GM21529 (cell line): ENCODE data around the gene SLC23A3.

ENCODE experiments used
- ATAC-seq: cut with Tn5 transposase; IDR thresholded peaks from one replicate; pipeline ENCODE4 v1.9.1; 2021; ENCODE audit not compliant: unreplicated experiment

The SLC23A3 gene

DNA sequence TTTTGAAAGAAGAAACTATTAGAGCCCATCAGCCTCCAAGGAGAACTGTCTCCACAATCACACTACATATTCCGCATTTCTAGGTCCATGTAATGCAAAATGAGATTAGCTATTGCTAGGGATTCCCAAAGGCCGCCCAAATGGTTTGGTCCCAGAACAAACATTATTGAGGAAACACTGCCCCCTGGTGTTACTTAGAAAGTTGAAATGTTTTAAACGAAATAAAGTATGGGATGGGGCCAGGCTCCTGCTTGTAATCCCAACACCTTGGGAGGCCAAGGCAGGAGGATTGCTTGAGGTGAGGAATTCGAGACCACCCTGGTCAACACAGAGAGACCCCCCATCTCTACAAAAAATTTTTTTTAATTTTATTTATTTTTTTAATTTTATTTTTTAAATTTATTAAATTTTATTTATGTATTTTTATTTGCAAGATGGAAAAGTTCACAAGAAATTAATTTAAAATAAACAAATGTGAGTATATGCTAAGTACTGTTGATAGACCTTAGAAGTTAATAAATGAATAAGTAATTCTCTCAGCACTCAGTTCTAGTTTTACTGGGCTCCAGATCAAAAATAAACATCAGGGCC is 14.7 kb downstream of the SLC23A3 start:
- ATAC-seq: no peak

DNA sequence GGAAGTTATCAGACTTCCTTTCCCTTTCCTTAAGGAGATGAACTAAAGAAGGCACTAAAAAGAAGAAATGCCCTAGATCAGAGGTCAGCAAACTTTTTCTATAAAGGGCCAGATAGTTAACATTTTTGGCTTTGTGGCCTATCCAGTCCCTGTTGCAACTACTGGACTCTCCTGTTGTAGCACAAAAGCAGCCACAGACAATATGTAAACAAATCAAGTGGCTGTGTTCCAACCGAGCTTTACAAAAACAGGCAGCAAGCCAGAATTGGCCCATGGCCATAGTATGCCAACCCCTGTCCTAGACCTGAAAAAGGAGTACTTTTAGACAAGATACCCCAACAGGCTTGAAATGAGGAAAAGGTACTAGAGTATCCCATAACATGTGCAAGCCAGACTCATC is 20.2 kb downstream of the SLC23A3 start:
- ATAC-seq: no peak

DNA sequence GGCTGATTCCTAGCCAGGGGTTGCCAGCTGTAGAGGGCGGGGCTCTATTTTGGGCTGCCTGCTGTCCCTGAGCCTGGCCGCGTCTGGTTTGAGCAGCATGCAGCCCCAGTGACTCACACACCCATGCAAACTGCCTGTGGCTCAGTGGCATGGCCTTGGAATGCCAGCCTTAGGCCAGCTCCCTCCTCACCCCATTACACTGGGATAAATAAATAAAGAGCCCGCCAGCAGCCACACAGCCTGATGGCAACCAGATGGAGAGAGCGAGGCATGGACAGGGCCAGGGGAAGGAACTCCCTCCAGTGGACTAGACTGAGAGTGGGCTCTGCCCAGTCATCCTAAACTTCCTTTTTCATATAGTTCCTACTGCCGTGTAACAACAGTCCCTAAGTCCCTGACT is 27.5 kb downstream of the SLC23A3 start:
- no peak for ATAC-seq

DNA sequence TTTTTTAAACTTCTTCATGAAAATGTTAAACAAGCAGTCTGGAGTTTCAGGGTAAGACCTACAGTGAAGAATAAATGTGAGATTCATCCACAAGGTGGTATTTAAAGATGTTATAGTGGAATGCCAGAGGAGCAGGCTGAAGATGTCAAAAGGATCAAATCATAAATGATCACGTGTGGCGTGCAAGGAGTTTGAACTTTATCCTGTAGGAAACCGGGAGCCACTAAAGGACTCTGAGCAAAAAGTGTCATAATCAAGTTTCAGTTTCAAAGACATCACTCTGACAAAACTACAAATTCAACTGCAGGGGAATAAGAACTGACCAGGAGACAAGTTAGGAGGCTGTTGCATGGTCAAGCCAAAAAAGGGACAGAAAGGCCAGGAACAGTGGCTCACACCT is 29.1 kb downstream of the SLC23A3 start:
- ATAC-seq: no peak

DNA sequence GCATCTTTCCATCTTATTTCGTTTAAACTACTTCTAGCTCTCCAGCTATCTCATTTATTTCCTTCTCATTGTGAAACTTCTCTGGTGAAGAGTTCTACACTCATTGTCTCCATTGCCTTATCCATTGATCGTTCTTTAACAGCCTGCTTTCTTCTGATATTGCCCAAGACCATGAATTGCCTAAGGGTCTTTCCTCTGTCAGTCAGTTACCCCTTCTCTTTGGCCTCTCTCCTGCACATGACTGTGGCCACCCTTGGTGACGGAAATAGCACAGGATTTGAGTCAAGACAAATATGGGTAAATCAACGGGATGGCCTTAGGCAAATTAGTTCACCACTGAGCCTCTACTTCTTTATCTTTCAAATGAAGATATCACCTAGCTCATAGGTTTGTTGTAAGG is 35.9 kb downstream of the SLC23A3 start:
- no peak for ATAC-seq

DNA sequence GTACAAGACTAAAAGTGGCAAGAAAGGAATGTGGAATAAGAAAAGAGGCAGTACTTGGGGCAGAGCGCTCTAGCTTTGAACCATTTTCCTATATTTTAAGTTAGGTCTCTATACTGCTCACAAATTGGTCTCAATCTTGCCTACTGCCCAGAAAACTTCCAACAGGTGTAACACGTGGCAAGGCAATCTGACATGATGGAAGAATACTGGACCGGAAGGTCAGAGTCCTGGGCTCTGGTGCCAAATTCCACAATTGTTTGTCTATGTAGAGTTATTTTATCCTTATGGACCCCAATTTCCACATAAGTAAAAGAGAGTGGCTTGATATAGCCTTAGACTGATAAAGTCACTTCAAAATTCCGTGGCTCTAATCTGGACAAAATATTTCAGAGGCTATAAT is 38.1 kb downstream of the SLC23A3 start:
- ATAC-seq: no peak

DNA sequence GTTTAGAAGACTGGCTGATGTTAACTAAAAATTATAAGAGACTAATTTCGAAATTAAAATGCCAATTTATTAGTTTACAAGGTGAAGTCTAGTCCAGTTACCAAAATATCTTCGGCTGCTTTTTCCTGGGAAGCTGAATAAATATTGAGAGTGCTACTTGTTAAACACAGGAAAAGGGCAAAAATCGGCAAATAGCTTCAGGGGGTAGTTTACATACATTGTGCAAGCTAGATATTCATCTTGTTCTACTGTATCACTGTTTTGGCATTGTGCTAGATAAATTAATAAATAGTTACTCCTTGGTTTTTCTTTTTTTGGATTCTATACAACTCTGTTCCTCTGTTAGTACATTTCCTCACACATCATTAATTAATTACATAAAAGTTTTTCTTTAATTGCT is 38.5 kb downstream of the SLC23A3 start:
- ATAC-seq: no peak

DNA sequence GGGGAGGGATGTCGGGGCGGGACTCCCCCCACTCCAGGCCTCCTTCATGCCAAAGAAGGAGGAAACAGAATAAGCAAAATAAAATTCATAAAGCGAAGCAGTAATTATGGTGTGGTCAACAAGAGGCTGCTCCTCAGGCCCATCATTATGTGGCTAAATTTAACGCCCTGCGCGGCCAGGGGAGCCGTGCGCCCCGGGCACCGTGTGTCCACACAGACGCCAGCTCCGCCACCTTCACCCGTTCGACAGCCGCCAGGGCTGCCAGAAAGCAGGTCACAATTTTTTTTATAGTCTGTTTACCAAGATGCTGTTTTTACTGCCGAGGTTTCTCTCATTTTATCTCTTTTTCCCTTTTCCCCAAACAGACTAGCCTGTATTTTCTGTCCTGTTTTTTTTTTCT is 40.2 kb downstream of the SLC23A3 start:
- ATAC-seq: no peak

DNA sequence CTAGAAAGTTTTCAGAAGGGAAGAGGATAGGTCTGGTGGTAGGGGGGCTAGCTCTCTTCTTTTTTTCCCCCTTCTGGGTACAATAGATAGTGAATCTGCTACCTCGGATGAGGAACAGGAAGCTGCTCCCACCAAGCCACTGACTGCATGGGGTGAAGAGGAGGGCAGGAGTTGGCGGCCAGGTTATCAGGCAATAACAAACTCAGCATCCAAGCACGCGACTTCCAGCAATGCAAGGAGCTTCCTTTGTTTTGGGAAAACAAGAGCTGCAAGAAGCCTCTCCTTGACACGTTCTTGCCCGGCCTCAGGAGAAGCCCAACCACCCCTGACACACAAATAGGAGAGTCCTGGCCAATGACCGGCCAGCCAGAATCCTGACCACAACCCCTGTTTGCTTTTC is 41.4 kb downstream of the SLC23A3 start:
- ATAC-seq: no peak

DNA sequence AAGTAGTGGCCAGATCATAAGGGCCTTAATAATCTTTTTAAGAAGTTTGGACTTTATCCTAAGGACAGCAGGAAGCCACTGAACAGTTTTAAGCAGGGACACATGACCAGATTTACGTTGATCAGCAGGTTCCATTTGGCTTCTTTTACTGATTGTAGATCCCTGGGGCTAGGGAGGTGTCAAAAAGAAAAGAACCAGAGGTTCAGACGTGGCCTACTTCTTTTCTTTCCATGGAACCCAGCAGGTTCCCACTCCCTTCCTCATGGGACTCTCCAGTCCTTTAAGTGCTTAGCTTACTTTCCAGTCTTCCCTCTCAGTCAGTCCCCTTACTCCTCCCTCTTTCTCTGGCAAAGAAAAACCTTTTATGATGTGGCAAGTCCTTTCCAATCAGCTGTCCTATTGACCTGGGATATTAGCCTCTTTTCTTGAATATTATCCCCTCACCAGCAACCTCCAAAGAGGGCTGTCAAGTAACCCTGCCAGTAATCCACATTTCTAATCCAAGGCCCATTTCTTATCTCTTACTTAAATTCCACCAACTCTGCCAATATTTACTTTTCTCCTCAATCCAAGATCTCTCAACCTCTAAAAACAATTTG is 42.7 kb downstream of the SLC23A3 start:
- no peak for ATAC-seq

DNA sequence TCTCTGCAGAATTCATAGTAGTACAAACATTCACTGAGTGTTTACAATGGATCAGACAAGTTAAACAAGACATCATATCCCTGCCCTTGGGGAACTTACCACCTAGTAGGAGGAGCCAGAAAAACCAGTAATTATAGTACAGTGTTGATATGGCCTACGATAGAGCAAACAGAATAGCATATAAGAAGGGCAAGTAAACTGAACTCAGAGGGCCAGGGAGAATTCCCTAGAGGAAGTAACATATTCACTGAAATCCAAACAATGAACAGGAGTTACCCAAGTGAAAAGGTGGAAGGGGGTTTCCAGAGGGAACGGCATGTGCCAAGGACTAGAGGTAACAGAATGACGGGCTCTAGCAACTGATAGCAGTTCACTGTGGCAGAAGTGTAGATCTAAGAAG is 43.3 kb downstream of the SLC23A3 start:
- no peak for ATAC-seq

DNA sequence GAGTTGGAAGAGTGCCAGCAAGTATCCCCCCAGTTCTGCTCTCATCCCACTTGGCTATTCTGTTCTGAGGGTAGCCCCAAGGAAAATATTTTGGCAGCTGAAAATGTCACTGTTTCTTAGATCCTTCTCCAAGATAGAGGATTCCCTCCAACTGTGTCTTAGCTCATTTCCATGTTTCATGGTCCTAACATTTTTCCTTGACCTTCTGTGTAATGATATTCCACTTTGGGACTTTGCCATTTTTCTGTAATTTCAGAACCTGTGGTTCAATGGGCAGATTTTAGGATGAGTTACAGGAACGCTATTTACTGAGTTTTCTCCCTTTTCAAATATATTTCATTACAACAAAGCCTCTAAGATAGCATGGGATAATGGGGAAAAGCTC is 44.0 kb downstream of the SLC23A3 start:
- ATAC-seq: no peak

DNA sequence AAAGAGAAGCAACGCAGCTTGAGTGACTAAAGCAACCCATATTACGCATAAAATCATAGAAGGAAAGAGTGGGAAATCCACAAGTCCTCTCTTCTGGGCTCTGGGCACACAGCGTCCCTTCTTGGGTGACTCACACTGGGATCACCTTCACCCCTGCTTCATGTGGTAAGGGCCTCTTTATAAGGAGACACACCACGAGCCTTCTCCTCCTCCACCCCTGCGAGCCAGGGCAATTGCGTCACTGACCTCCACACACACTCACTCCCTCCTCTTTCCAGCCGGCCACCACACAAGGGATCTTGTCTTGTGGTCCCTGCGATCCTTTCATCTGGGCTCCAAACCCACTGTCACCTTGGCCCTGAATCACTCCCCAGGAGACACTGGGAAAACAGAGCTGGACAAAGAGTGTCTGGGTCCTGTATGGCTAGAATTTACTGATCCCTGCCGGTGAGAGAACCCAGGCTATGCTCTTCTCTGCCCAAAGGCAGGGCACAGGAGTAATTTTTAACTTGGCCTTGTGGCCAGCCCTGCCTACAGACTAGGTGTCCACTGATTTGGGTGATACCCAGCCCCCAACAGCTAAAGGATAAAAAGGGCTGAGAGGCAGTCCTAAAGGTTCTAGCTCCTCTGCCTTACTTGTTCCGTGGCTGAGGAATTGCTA is 44.5 kb downstream of the SLC23A3 start:
- ATAC-seq: no peak

DNA sequence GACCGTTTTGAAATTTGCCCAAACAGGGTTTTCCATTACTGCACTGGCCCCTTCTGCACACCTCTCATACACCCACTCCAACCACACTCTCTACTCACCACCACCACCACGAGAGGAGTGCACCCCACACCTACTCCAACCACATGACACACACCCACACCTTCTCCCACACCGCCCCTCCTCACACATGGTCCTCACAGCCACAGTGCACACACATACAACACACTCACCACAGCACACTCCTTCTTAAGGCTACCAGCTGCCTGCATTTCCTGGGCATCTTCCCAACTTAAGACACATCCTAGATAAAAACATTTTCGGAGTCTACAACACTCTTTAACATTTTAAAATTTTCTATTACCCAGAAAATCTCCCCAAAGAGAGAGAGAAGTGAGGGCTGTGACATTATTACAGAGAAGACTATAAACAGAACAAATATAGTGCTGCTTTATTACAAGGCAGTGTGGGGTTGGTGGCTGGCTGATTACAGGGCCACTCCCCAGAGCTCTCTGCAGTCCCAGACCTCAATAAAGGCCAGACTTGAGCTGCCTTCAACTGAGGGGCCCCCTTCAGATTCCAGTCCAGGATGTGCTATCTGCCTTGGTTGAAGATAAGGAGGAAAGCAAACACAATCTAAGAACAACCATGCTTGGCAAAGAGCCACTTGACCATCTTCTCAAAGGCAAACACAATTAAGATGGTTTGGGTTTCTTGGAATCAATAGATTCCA is 45.3 kb downstream of the SLC23A3 start:
- no peak for ATAC-seq

DNA sequence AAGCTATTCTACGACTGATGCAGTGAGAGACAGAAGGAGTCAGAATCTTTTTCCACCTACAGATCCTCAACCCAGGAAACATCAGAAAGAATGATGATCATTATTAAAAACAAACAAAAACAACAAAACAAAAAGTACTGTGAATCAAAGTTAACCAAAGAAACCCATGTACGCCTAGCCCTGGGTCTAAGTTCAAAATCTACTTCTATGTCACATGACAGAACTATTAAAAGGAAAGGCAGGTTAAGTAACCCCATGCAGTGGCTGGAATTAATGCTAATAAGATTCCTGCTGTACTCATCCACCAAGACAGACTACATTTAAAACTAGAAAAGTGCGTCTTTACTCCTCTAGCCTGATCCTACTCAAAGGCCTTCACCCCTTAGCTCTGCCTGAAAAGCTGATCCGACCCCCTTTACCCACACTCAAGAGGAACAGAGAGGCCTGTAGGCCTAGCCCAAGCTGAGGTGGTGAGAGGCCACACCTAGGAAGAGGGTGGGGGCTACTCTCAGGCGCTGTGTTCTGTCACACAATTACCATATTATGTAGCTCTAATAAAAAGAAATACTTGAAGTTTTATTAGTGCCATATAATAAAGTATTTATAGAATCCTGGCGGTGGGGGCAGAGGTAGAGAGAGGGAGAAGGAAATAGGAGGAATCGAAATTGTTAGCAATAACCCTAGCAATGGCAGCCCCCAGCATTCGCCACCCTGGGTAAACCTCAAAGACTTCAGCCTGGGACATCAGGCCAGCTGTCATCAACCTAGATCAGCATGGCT is 46.3 kb downstream of the SLC23A3 start:
- no peak for ATAC-seq

DNA sequence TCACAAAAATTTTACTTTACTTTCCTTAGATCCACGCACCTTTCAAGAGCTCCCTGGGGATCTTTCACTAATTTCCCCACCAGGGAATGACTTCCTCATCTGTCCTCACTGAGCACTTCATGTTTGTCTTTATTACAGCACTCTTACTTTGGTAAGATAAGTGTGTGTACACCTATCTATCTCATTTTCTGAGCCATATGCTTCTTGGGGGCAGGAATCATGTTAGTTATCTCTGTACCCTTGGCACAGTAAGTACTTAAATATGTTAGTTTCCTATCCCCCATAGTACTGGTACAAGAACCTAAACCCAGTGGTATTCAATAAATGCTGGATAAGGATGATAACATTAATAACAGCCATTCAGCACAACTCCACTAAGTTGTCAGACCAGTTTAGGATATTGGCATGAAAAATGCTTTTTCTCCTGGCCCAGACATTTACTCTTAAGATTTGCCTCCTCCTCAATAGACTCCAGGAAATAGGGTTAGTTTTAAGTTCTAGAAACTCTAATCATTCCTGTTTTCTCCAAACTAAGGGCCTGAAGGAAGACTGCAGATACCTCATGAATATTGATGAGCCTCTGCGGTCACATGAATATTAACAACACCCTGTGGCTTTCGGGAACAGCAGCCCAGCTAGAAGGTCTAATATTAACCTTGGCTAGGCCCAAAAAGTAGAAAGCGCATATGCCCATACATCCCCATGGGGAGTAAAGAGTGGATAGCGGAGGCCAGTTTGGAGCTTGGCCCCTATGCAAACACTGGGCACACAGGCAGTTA is 47.4 kb downstream of the SLC23A3 start:
- ATAC-seq: no peak

DNA sequence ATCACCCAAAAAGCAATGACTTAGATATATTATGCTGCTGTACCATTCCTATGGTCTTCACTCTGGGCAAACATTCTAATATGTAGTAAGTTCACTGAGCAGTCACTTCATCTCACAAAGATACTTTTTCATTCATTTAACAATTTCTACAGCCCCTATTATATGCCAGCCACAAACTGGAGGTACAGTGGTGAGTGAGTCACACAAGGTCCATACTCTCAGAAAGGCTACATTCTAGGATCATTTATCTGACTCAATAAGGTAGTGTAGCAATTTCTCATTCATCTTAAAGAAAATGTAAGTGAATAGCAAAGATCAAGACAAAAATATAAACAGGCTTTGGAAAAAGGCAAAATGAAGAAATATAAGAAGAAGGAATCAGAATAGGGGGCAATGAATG is 49.7 kb downstream of the SLC23A3 start:
- ATAC-seq: no peak

DNA sequence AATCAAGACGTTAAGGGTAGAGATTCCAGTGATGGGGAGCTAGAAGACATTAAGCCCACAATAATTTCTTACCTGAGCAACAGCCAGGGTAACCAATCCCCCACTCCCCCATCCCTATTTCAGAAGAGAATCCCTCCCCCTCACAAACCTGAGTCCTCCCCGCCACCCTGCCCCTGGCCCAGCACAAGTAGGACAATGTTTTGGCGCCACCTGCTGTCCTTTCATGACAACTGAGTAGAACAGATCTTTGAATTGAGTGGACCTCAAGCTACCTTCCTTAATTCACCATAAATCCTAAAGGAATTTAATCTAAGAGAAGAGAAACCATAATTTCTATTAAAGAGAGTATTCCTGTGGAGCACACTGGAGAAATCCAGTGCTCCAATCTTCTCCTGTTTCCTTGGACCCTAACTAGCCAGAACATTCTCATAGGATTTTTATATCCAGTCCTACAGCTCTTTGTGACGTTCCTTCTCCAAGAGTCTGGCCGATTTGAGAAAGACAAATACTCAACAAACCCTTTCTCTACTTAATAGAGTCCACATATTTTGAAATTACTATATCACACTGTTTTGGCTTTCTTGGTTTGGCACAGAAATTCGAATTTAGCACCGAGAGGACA is 50.3 kb downstream of the SLC23A3 start:
- ATAC-seq: no peak

DNA sequence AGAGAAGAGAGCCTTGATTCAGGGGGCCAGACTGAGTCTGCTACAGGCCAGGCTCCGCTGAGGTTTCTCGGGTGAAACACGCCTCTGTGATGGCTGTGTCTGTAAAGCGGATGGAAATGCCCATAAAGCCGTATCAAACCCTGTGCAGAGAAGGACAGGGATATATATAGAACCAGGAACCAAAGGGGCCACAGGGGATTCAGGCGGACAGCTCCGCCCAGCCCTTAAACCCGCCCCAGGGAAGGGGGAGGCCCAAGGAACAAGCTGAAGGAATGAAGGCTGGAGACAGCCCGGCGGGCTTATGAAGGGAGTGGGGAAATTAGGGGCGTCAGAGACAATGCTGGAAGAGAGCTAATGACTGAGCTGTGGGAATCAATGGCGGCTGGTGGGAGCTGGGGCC is 51.3 kb downstream of the SLC23A3 start:
- ATAC-seq: no peak
